ENCODE data around the gene DCC.
"Not testable (repeated sequence)": the region's sequence is repeated elsewhere in the genome, so short reads cannot be mapped to it uniquely, and the experiment has no call there.

DCC gene

GRCh38 chr18:52352920-52353319 is 12.9 kb downstream of the DCC start:
- DNase-seq (ENCODE audit: low read depth) = no peak

- no peak for DNase-seq (ENCODE audit: low read depth)
Observed at GRCh38 chr18:52353589-52353988, 13.6 kb downstream of the DCC start.

- DNase-seq (ENCODE audit: low read depth) = no peak
Observed at GRCh38 chr18:52363861-52364260, 23.9 kb downstream of the DCC start.

GRCh38 chr18:52366851-52367250 is 26.9 kb downstream of the DCC start:
- not testable (repeated sequence) for DNase-seq (ENCODE audit: low read depth)

GRCh38 chr18:52367953-52368742 is 28.2 kb downstream of the DCC start:
- DNase-seq (ENCODE audit: low read depth) = no peak

- no peak for DNase-seq (ENCODE audit: low read depth)
Observed at GRCh38 chr18:52370841-52371240, 30.8 kb downstream of the DCC start.

- no peak for DNase-seq (ENCODE audit: low read depth)
Observed at GRCh38 chr18:52376104-52376503, 36.1 kb downstream of the DCC start.

- no peak for DNase-seq (ENCODE audit: low read depth)
Observed at GRCh38 chr18:52377094-52377493, 37.1 kb downstream of the DCC start.

- DNase-seq (ENCODE audit: low read depth) = no peak
Observed at GRCh38 chr18:52386306-52386705, 46.3 kb downstream of the DCC start.

- DNase-seq (ENCODE audit: low read depth) = no peak
Observed at GRCh38 chr18:52387175-52387574, 47.2 kb downstream of the DCC start.

GRCh38 chr18:52391810-52392559 is 52.0 kb downstream of the DCC start:
- DNase-seq (ENCODE audit: low read depth) = no peak

GRCh38 chr18:52394602-52395001 is 54.6 kb downstream of the DCC start:
- no peak for DNase-seq (ENCODE audit: low read depth)

GRCh38 chr18:52395146-52395852 is 55.3 kb downstream of the DCC start:
- no peak for DNase-seq (ENCODE audit: low read depth)

- no peak for DNase-seq (ENCODE audit: low read depth)
Observed at GRCh38 chr18:52401236-52401635, 61.2 kb downstream of the DCC start.

GRCh38 chr18:52402814-52403213 is 62.8 kb downstream of the DCC start:
- no peak for DNase-seq (ENCODE audit: low read depth)

GRCh38 chr18:52403291-52404021 is 63.5 kb downstream of the DCC start:
- DNase-seq (ENCODE audit: low read depth) = no peak

GRCh38 chr18:52408800-52409302 is 68.9 kb downstream of the DCC start:
- no peak for DNase-seq (ENCODE audit: low read depth)

GRCh38 chr18:52409727-52410126 is 69.7 kb downstream of the DCC start:
- DNase-seq (ENCODE audit: low read depth) = no peak

GRCh38 chr18:52415131-52415530 is 75.1 kb downstream of the DCC start:
- DNase-seq (ENCODE audit: low read depth) = no peak

- no peak for DNase-seq (ENCODE audit: low read depth)
Observed at GRCh38 chr18:52422985-52423601, 83.1 kb downstream of the DCC start.

- DNase-seq (ENCODE audit: low read depth) = no peak
Observed at GRCh38 chr18:52426041-52426440, 86.0 kb downstream of the DCC start.

- no peak for DNase-seq (ENCODE audit: low read depth)
Observed at GRCh38 chr18:52426462-52426861, 86.5 kb downstream of the DCC start.

All from stromal cell of bone marrow (primary cell).